Fibroblast of the aortic adventitia (primary cell): Measurements from ENCODE around the gene GRK3. TPM values are rescaled to one million over a fixed set of nuclear protein-coding genes. Genes with fewer than 3 reads are reported as not detected.
"Not testable (repeated sequence)": the region's sequence is repeated elsewhere in the genome, so short reads cannot be mapped to it uniquely, and the experiment has no call there.

Experiments used
- DNase-seq: peaks from one replicate; pipeline ENCODE4 v3.0.0-alpha.2; 2010; ENCODE audit warnings: low read depth
- H3K4me3 ChIP-seq: 2 replicates; pipeline ENCODE4 v1.5.1; 2011; ENCODE audit warnings: low read depth, mild to moderate bottlenecking, control low read depth, low read length, moderate library complexity
- total RNA-seq: library from RNA; depleted of rRNA; stranded (reverse); fragments of >200 nt; gene quantifications from 2 replicates; pipeline ENCODE4 v1.2.3, GENCODE V29; 2012; ENCODE audit warnings: low replicate concordance
- TF ChIP-seq, protein P1 (sequence below): IDR thresholded peaks from 2 replicates; pipeline ENCODE4 v1.5.1; 2011; ENCODE audit warnings: mild to moderate bottlenecking, low read length, control low read depth, inconsistent platforms; ENCODE audit not compliant: insufficient read depth

The GRK3 gene
- total RNA-seq, 1 donor: 1.3 TPM

DNA sequence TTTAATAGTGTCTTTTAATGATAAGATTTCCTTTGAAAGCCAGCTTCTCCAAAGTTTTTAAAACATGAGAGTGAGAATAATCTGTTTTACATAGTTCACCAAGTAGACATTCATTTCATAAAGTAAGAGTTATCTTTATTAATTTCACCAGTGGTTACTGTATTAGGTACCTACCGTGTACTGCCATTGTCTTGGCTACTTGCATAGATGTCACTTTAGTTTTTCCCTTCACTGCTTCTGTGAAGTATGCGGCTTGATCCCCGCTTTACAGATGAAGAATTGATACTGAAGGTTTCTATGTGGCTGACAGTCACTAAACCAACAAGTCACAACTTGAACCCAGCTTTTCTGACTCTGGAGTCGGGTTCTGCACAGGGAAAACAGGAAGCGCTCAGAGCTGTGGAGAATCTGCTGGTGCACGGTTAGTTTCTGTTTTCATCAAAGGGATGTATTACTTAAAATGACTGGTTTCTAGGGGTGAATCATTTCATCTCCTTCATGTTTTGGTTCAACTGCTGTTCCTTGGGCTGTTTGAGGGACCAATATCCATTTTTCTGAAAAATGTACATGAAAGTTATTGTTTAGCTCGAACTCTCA is 138.2 kb downstream of the GRK3 start:
- TF ChIP-seq, protein P1, sequence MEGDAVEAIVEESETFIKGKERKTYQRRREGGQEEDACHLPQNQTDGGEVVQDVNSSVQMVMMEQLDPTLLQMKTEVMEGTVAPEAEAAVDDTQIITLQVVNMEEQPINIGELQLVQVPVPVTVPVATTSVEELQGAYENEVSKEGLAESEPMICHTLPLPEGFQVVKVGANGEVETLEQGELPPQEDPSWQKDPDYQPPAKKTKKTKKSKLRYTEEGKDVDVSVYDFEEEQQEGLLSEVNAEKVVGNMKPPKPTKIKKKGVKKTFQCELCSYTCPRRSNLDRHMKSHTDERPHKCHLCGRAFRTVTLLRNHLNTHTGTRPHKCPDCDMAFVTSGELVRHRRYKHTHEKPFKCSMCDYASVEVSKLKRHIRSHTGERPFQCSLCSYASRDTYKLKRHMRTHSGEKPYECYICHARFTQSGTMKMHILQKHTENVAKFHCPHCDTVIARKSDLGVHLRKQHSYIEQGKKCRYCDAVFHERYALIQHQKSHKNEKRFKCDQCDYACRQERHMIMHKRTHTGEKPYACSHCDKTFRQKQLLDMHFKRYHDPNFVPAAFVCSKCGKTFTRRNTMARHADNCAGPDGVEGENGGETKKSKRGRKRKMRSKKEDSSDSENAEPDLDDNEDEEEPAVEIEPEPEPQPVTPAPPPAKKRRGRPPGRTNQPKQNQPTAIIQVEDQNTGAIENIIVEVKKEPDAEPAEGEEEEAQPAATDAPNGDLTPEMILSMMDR: no peak
- no peak for DNase-seq

GRCh38 chr22:25704701-25705100 is 140.2 kb downstream of the GRK3 start:
- DNase-seq: no peak
- no peak overlapping the region for H3K4me3 ChIP-seq
- TF ChIP-seq, protein P1: no peak

More for the DNA sequence above, 138.2 kb downstream of the GRK3 start:
- H3K4me3 ChIP-seq: no peak overlapping the region

DNA sequence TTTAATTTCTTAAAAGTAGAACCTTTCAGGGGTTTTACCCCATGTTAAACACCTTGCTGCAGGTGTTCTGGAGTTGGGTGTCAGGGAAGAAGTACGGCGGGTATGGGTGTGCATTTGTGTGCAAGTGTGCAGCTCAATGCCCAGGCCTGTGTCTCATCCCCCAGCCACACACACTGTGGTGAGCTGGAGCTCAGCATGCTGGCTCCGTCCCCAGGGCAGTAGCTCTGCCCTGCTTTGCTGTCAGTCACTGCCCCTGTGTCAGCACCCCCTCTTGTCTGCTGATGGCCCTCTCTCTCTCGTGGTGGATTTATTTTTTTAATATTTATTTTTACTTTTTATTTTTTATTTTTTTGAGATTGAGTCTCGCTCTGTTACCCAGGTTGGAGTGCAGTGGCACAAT is 141.7 kb downstream of the GRK3 start:
- no peak for DNase-seq
- no peak overlapping the region for H3K4me3 ChIP-seq

DNA sequence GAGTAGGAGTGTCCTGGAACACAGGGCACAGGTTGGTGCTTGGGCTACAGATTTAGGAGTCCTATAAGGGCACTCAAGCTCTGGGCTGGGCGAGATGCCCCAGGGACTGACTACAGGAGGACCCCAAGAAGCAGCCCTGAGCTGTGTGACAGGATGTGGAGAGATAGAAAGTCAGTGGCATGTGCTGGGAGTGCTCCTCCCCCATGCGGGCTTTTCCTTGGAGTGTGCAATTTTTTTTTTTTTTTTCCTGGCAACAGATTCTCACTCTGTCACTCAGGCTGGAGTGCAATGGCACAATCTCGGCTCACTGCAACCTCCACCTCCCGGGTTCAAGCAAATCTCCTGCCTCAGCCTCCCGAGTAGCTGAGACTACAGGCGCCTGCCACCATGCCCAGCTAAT is 144.0 kb downstream of the GRK3 start:
- DNase-seq, H3K4me3 ChIP-seq: not testable (repeated sequence)

More for the DNA sequence above, 141.7 kb downstream of the GRK3 start:
- TF ChIP-seq, protein P1: no peak

GRCh38 chr22:25709758-25710157 is 145.3 kb downstream of the GRK3 start:
- TF ChIP-seq, protein P1: no peak
- H3K4me3 ChIP-seq: no peak overlapping the region
- no peak for DNase-seq

DNA sequence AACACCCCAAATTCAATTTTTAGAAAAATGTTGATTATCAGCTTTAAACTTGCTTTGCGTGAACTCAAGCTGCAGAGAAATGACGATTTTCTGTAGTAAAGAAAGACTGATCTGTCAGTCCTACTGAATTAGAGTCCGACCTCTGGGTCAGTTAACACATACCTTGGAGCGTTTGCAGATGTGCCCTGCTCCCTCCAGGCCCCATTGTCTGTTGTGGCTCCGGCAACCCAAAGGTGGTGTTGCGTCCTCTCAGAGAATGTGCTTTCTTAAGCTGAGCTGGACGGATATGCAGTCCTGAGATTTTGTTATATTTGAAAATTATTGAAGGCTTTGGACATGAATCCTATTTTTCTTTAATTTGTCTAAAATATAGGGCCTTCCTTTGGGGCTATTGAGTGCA is 146.0 kb downstream of the GRK3 start:
- TF ChIP-seq, protein P1: no peak
- no peak for DNase-seq
- no peak overlapping the region for H3K4me3 ChIP-seq

- H3K4me3 ChIP-seq: no peak overlapping the region
- no peak for DNase-seq
- TF ChIP-seq, protein P1: no peak
These were observed 147.0 kb downstream of the GRK3 start for GRCh38 chr22:25711491-25711890.
